OCI-LY7 (cell line): ENCODE results near the gene CFAP119. TPM values are rescaled to one million over a fixed set of nuclear protein-coding genes. Genes with fewer than 3 reads are reported as not detected.

Experiments used
- BruUV-seq: library from RNA; stranded (reverse); fragments of 400-500 nt; replicated peaks from 2 replicates; lab custom pipeline; 2021; lab: Mats Ljungman, UMichigan
- CTCF ChIA-PET: fragments of 300-600 bp; sonication (Branson Sonifier 250); formaldehyde crosslinking; loops from one replicate; lab custom pipeline; 2022; ENCODE audit warnings: antibody characterized with exemption; ENCODE audit not compliant: unreplicated experiment; lab: Charles Lee
- POLR2A ChIA-PET: fragments of 300-600 bp; sonication (Branson Sonifier 250); formaldehyde crosslinking; loops from one replicate; lab custom pipeline; 2022; ENCODE audit warnings: antibody characterized with exemption; lab: Charles Lee
- DNase-seq: peaks from one replicate; pipeline ENCODE4 v3.0.0-alpha.2; 2015; ENCODE audit warnings: low spot score
- H2AFZ ChIP-seq: fragments of 200-600 bp; sonication (generic), shearing (Covaris generic); 2 replicates; pipeline ENCODE4 v1.6.1; 2014; ENCODE audit warnings: mild to moderate bottlenecking, antibody characterized with exemption, low read length, moderate library complexity
- H3K27ac ChIP-seq: fragments of 200-600 bp; sonication (generic); 2 replicates; pipeline ENCODE4 v1.5.1; 2014; ENCODE audit warnings: mixed run types, low read depth, mild to moderate bottlenecking, moderate library complexity, low read length, inconsistent platforms; ENCODE audit not compliant: poor library complexity, severe bottlenecking
- H3K36me3 ChIP-seq: fragments of 200-600 bp; sonication (generic); 2 replicates; pipeline ENCODE4 v1.6.1; 2014; ENCODE audit warnings: mild to moderate bottlenecking, antibody characterized with exemption, low read length, moderate library complexity, mixed read lengths; ENCODE audit not compliant: insufficient read depth
- H3K4me1 ChIP-seq: fragments of 200-600 bp; sonication (generic); 2 replicates; pipeline ENCODE4 v1.5.1; 2014; ENCODE audit warnings: mild to moderate bottlenecking, low read length; ENCODE audit not compliant: insufficient read depth, poor library complexity, severe bottlenecking
- H3K4me2 ChIP-seq: fragments of 200-600 bp; sonication (generic); 2 replicates; pipeline ENCODE4 v1.6.1; 2014; ENCODE audit warnings: mild to moderate bottlenecking, low read length
- H3K4me3 ChIP-seq: fragments of 200-600 bp; sonication (generic); 2 replicates; pipeline ENCODE4 v1.5.1; 2014; ENCODE audit warnings: mild to moderate bottlenecking, low read depth, low read length; ENCODE audit not compliant: poor library complexity, severe bottlenecking
- H3K79me2 ChIP-seq: fragments of 200-600 bp; sonication (generic); 2 replicates; pipeline ENCODE4 v1.6.1; 2016; ENCODE audit warnings: low read depth, mild to moderate bottlenecking, low read length, moderate library complexity, mixed read lengths; ENCODE audit not compliant: insufficient read depth
- H3K9me2 ChIP-seq: fragments of 200-600 bp; sonication (generic); 2 replicates; pipeline ENCODE4 v1.6.1; 2016; ENCODE audit warnings: mild to moderate bottlenecking, low read length, mixed read lengths; ENCODE audit not compliant: insufficient read depth
- H3K9me3 ChIP-seq: fragments of 200-600 bp; sonication (generic); 2 replicates; pipeline ENCODE4 v1.6.1; 2014; ENCODE audit warnings: mild to moderate bottlenecking, mixed run types, low read length, mixed read lengths
- H4K20me1 ChIP-seq: fragments of 200-600 bp; sonication (generic); 2 replicates; pipeline ENCODE4 v1.6.1; 2014; ENCODE audit warnings: mild to moderate bottlenecking, antibody characterized with exemption, low read length, moderate library complexity, mixed read lengths; ENCODE audit not compliant: insufficient read depth
- CTCF ChIP-seq: fragments of 200-600 bp; sonication (generic); conservative IDR thresholded peaks from 2 replicates; pipeline ENCODE4 v1.5.1; 2014; ENCODE audit warnings: mild to moderate bottlenecking, antibody characterized with exemption, low read length, moderate library complexity, mixed read lengths
- EZH2phosphoT487 ChIP-seq: fragments of 200-600 bp; sonication (generic); IDR thresholded peaks from 2 replicates; pipeline ENCODE4 v1.6.1; 2018; ENCODE audit warnings: low read depth, borderline replicate concordance, mild to moderate bottlenecking, mixed run types, antibody characterized with exemption, low read length, moderate library complexity, mixed read lengths
- intact Hi-C: fragments of 100-400 bp; cut with micrococcal nuclease; formaldehyde crosslinking; loops from one replicate; pipeline ENCODE4 v1.10.0; 2022; ENCODE audit not compliant: unreplicated experiment
- total RNA-seq, 2 experiments: library from RNA; depleted of rRNA in 1 of 2; stranded (reverse); fragments of >200 nt in 1 of 2; shearing (Covaris generic) in 1 of 2; gene quantifications; 2 replicates each; pipeline ENCODE4 v1.2.3, GENCODE V29; 2014 to 2022

Gene CFAP119
- total RNA-seq, 2 experiments from 2014 or later = 25.0 to 27.4 TPM

- Histone ChIP-seq H3K9me3 (no peaks in the 10 kb centered on the region), H3K4me1 (no peaks in the 10 kb centered on the region), H3K4me2 (no peak overlapping the region), H4K20me1 (no peaks in the 10 kb centered on the region), H3K36me3 (no peaks in the 10 kb centered on the region), H3K27ac (no peak overlapping the region), H2AFZ (no peak overlapping the region), H3K4me3 (no peak overlapping the region), H3K79me2 (no peaks in the 10 kb centered on the region), H3K9me2 (no peaks in the 10 kb centered on the region)
- BruUV-seq = no TSS peak
- ChIA-PET POLR2A (no interaction called here), CTCF (interaction anchor here (0.7 kb wide), 1 partner anchor 256 kb away, joined by 5 read pairs; no protein-coding TSS in a partner anchor)
- TF ChIP-seq EZH2phosphoT487 (no peak), CTCF (no peak)
- DNase-seq = no peak
- intact Hi-C loops = no loop called here
These were observed 32.8 kb upstream of the CFAP119 start for GRCh38 chr16:30794634-30795033.

GRCh38 chr16:30793508-30794069 is 31.7 kb upstream of the CFAP119 start:
- H4K20me1 ChIP-seq = no peaks in the 10 kb centered on the region
- H3K9me2 ChIP-seq = no peaks in the 10 kb centered on the region
- H3K4me3 ChIP-seq = no peak overlapping the region
- POLR2A ChIA-PET = interaction anchor here (0.9 to 1.1 kb wide), 3 partner anchors 11 to 51 kb away, joined by 4 read pairs; no protein-coding TSS in a partner anchor
- CTCF ChIA-PET = no interaction called here
- no peaks in the 10 kb centered on the region for H3K4me1 ChIP-seq
- no peak for DNase-seq
- no peaks in the 10 kb centered on the region for H3K9me3 ChIP-seq
- no peaks in the 10 kb centered on the region for H3K79me2 ChIP-seq
- no peaks in the 10 kb centered on the region for H3K36me3 ChIP-seq
- BruUV-seq = no TSS peak
- TF ChIP-seq EZH2phosphoT487 = no peak
- TF ChIP-seq CTCF = no peak
- H2AFZ ChIP-seq = no peak overlapping the region
- intact Hi-C loops = no loop called here
- H3K27ac ChIP-seq = no peak overlapping the region
- H3K4me2 ChIP-seq = no peak overlapping the region

- H3K9me2 ChIP-seq = no peaks in the 10 kb centered on the region
- CTCF ChIA-PET = no interaction called here
- H3K36me3 ChIP-seq = no peaks in the 10 kb centered on the region
- DNase-seq = no peak
- no peaks in the 10 kb centered on the region for H3K79me2 ChIP-seq
- H3K27ac ChIP-seq = no peak overlapping the region
- peak overlapping the region; percentile 78 for H3K4me3 ChIP-seq
- peak overlapping the region; percentile 72; the same call in 1 of the 2 replicates for H3K4me2 ChIP-seq
- H2AFZ ChIP-seq = peak overlapping the region; percentile 46
- no peak for TF ChIP-seq CTCF
- TF ChIP-seq EZH2phosphoT487 = no peak
- no peaks in the 10 kb centered on the region for H4K20me1 ChIP-seq
- no peaks in the 10 kb centered on the region for H3K9me3 ChIP-seq
- POLR2A ChIA-PET = no interaction called here
- H3K4me1 ChIP-seq = peaks cover 10% of the 10 kb centered on the region
- no TSS peak for BruUV-seq
- intact Hi-C loops = no loop called here
These were observed 25.9 kb upstream of the CFAP119 start for GRCh38 chr16:30787613-30788378.
